Measurements from ENCODE around the gene STIMATE.

GRCh38 chr3:52930748-52931147, 33.4 kb upstream of the STIMATE start:
- TF ChIP-seq REST (IDR thresholded peaks at IDR 0.05; ENCODE audit: low read depth, low read length) = no peak
- no peak for TF ChIP-seq RELA (IDR thresholded peaks at IDR 0.05; ENCODE audit: borderline replicate concordance, partially characterized antibody)
- TF ChIP-seq MYC (IDR thresholded peaks at IDR 0.05; ENCODE audit: insufficient read depth, insufficient read length, insufficient replicate concordance, low read length, severe bottlenecking) = no peak

Data from GM12878 (cell line).